ENCODE data around the gene TMEM19. TPM values are rescaled to one million over a fixed set of nuclear protein-coding genes. Genes with fewer than 3 reads are reported as not detected.
"Not testable (repeated sequence)": the region's sequence is repeated elsewhere in the genome, so short reads cannot be mapped to it uniquely, and the experiment has no call there.

The TMEM19 gene
- total RNA-seq, 2 donors from 2014 or later: 16.2 to 29.7 TPM

- Mint-ChIP-seq H3K9me3 (no peaks in the 10 kb centered on the region), H3K27ac (peak overlapping the region; percentile 93), H3K4me3 (peak overlapping the region; percentile 93), H3K4me1 (peaks cover 6% of the 10 kb centered on the region), H3K36me3 (ENCODE audit: low read depth) (no peaks in the 10 kb centered on the region), H3K27me3 (no peaks in the 10 kb centered on the region)
- peak; percentile 20 for ATAC-seq (replicated peaks)
Observed at GRCh38 chr12:71686658-71687025, 760 bp downstream of the TMEM19 start.

- not testable (repeated sequence) for ATAC-seq (replicated peaks); H3K36me3 Mint-ChIP-seq (ENCODE audit: low read depth); H3K4me1 Mint-ChIP-seq; H3K9me3 Mint-ChIP-seq; H3K27me3 Mint-ChIP-seq; H3K27ac Mint-ChIP-seq
- peak overlapping the region; percentile 93 for H3K4me3 Mint-ChIP-seq
Observed at GRCh38 chr12:71687172-71687571, 1.3 kb downstream of the TMEM19 start.

GRCh38 chr12:71688961-71689570, 3.2 kb downstream of the TMEM19 start:
- Mint-ChIP-seq H3K27me3 (no peaks in the 10 kb centered on the region), H3K4me1 (peaks cover 10% of the 10 kb centered on the region), H3K9me3 (no peaks in the 10 kb centered on the region), H3K27ac (no peak overlapping the region), H3K36me3 (ENCODE audit: low read depth) (no peaks in the 10 kb centered on the region), H3K4me3 (no peak overlapping the region)
- no peak for ATAC-seq (replicated peaks)

GRCh38 chr12:71691504-71692129, 5.7 kb downstream of the TMEM19 start:
- Mint-ChIP-seq H3K27ac (no peak overlapping the region), H3K9me3 (no peaks in the 10 kb centered on the region), H3K36me3 (ENCODE audit: low read depth) (peaks cover 6% of the 10 kb centered on the region), H3K4me3 (no peak overlapping the region), H3K4me1 (peaks cover 14% of the 10 kb centered on the region), H3K27me3 (no peaks in the 10 kb centered on the region)
- no peak for ATAC-seq (replicated peaks)

- no peak for ATAC-seq (replicated peaks)
- Mint-ChIP-seq H3K36me3 (ENCODE audit: low read depth) (peaks cover 19% of the 10 kb centered on the region), H3K27me3 (no peaks in the 10 kb centered on the region), H3K4me3 (no peak overlapping the region), H3K4me1 (peaks cover 8% of the 10 kb centered on the region), H3K27ac (no peak overlapping the region), H3K9me3 (no peaks in the 10 kb centered on the region)
Observed at GRCh38 chr12:71693126-71693525, 7.2 kb downstream of the TMEM19 start.

GRCh38 chr12:71693651-71694050, 7.8 kb downstream of the TMEM19 start:
- not testable (repeated sequence) for H3K4me3 Mint-ChIP-seq; H3K4me1 Mint-ChIP-seq; ATAC-seq (replicated peaks); H3K27me3 Mint-ChIP-seq; H3K27ac Mint-ChIP-seq; H3K9me3 Mint-ChIP-seq
- peaks cover 24% of the 10 kb centered on the region for H3K36me3 Mint-ChIP-seq (ENCODE audit: low read depth)

- no peaks in the 10 kb centered on the region for H3K27me3 Mint-ChIP-seq
- H3K4me1 Mint-ChIP-seq: peaks cover 8% of the 10 kb centered on the region
- H3K9me3 Mint-ChIP-seq: no peaks in the 10 kb centered on the region
- no peak for ATAC-seq (replicated peaks)
- no peak overlapping the region for H3K27ac Mint-ChIP-seq
- no peak overlapping the region for H3K4me3 Mint-ChIP-seq
- peaks cover 29% of the 10 kb centered on the region for H3K36me3 Mint-ChIP-seq (ENCODE audit: low read depth)
Observed at GRCh38 chr12:71694099-71694820, 8.4 kb downstream of the TMEM19 start.

- H3K9me3 Mint-ChIP-seq: no peaks in the 10 kb centered on the region
- H3K4me3 Mint-ChIP-seq: no peak overlapping the region
- no peak overlapping the region for H3K27ac Mint-ChIP-seq
- no peak for ATAC-seq (replicated peaks)
- H3K36me3 Mint-ChIP-seq (ENCODE audit: low read depth): peaks cover 42% of the 10 kb centered on the region
- H3K27me3 Mint-ChIP-seq: no peaks in the 10 kb centered on the region
- peaks cover 8% of the 10 kb centered on the region for H3K4me1 Mint-ChIP-seq
Observed at GRCh38 chr12:71695782-71696181, 9.9 kb downstream of the TMEM19 start.

- peaks cover 42% of the 10 kb centered on the region for H3K36me3 Mint-ChIP-seq (ENCODE audit: low read depth)
- not testable (repeated sequence) for H3K4me3 Mint-ChIP-seq; H3K27me3 Mint-ChIP-seq; H3K4me1 Mint-ChIP-seq; ATAC-seq (replicated peaks); H3K27ac Mint-ChIP-seq; H3K9me3 Mint-ChIP-seq
Observed at GRCh38 chr12:71702181-71702580, 16.3 kb downstream of the TMEM19 start.

- no peaks in the 10 kb centered on the region for H3K9me3 Mint-ChIP-seq
- ATAC-seq (replicated peaks): no peak
- H3K27me3 Mint-ChIP-seq: no peaks in the 10 kb centered on the region
- H3K4me3 Mint-ChIP-seq: no peak overlapping the region
- no peaks in the 10 kb centered on the region for H3K4me1 Mint-ChIP-seq
- H3K36me3 Mint-ChIP-seq (ENCODE audit: low read depth): peaks cover 38% of the 10 kb centered on the region
- no peak overlapping the region for H3K27ac Mint-ChIP-seq
Observed at GRCh38 chr12:71702590-71702989, 16.7 kb downstream of the TMEM19 start.

GRCh38 chr12:71703206-71703605, 17.3 kb downstream of the TMEM19 start:
- H3K36me3 Mint-ChIP-seq (ENCODE audit: low read depth): peaks cover 32% of the 10 kb centered on the region
- peaks cover 4% of the 10 kb centered on the region for H3K4me1 Mint-ChIP-seq
- no peak for ATAC-seq (replicated peaks)
- H3K27me3 Mint-ChIP-seq: no peaks in the 10 kb centered on the region
- no peak overlapping the region for H3K4me3 Mint-ChIP-seq
- H3K9me3 Mint-ChIP-seq: no peaks in the 10 kb centered on the region
- H3K27ac Mint-ChIP-seq: no peak overlapping the region

- no peak for ATAC-seq (replicated peaks)
- Mint-ChIP-seq H3K27me3 (no peaks in the 10 kb centered on the region), H3K36me3 (ENCODE audit: low read depth) (peaks cover 15% of the 10 kb centered on the region), H3K4me1 (peaks cover 5% of the 10 kb centered on the region), H3K9me3 (no peaks in the 10 kb centered on the region), H3K27ac (no peak overlapping the region), H3K4me3 (no peak overlapping the region)
Observed at GRCh38 chr12:71704920-71705319, 19.0 kb downstream of the TMEM19 start.

- Mint-ChIP-seq H3K27me3 (peaks cover 7% of the 10 kb centered on the region), H3K4me1 (peaks cover 5% of the 10 kb centered on the region), H3K36me3 (ENCODE audit: low read depth) (no peaks in the 10 kb centered on the region), H3K4me3 (no peak overlapping the region), H3K9me3 (peaks cover 11% of the 10 kb centered on the region), H3K27ac (no peak overlapping the region)
- no peak for ATAC-seq (replicated peaks)
Observed at GRCh38 chr12:71708658-71709057, 22.8 kb downstream of the TMEM19 start.

- Mint-ChIP-seq H3K4me1 (peaks cover 5% of the 10 kb centered on the region), H3K27ac (no peak overlapping the region), H3K4me3 (no peak overlapping the region), H3K9me3 (peaks cover 15% of the 10 kb centered on the region), H3K27me3 (peaks cover 7% of the 10 kb centered on the region), H3K36me3 (ENCODE audit: low read depth) (no peaks in the 10 kb centered on the region)
- peak; percentile 82 for ATAC-seq (replicated peaks)
Observed at GRCh38 chr12:71710276-71711125, 24.6 kb downstream of the TMEM19 start.

All from activated T-helper 17 cell treated with anti-CD3 and anti-CD28 coated beads, Interleukin-2, amount 50 U/mL, for 72 hours (primary cell).